Heart left ventricle (tissue), 16 donors: ENCODE data around the gene SART1. TPM values are rescaled to one million over a fixed set of nuclear protein-coding genes. Genes with fewer than 3 reads are reported as not detected.
A peak's percentile ranks its signal among the peaks of the same experiment; 100 is the strongest.

Experiments
- ATAC-seq, 4 donors: fragments of 200-7000 bp; cut with Tn5 transposase; one replicate each; pipeline ENCODE4 v1.9.1; 2020 to 2022; ENCODE audit warnings: moderate library complexity in 4 of 4, mild to moderate bottlenecking in 3 of 4, moderate number of reproducible peaks in 1 of 4
- DNase-seq, 5 donors: peaks; one replicate each; pipeline ENCODE4 v3.0.0-alpha.2; 2020
- H3K27ac ChIP-seq, 12 donors: fragments of 200-600 bp; sonication (generic) in 4 of 12; one replicate each; pipeline versions ENCODE4 v1.5.0 to v1.8.0; 2016 to 2022; ENCODE audit warnings: mild to moderate bottlenecking in 2 of 12
- H3K27me3 ChIP-seq, 9 donors: fragments of 200-600 bp; sonication (generic) in 2 of 9; one replicate each; pipeline versions ENCODE4 v1.5.1 to v1.8.0; 2016 to 2022; ENCODE audit warnings: mild to moderate bottlenecking in 3 of 9
- H3K36me3 ChIP-seq, 9 donors: fragments of 200-600 bp; sonication (generic) in 2 of 9; one replicate each; pipeline versions ENCODE4 v1.5.0 to v1.8.0; 2018 to 2022; ENCODE audit warnings: mild to moderate bottlenecking in 2 of 9
- H3K4me1 ChIP-seq, 12 donors: fragments of 200-600 bp; sonication (generic) in 4 of 12; one replicate each; pipeline versions ENCODE4 v1.5.0 to v1.8.0; 2016 to 2022; ENCODE audit warnings: mild to moderate bottlenecking in 3 of 12
- H3K4me3 ChIP-seq, 12 donors: fragments of 200-600 bp; sonication (generic) in 4 of 12; one replicate each; pipeline versions ENCODE4 v1.5.0 to v1.8.0; 2017 to 2022; ENCODE audit warnings: mild to moderate bottlenecking in 9 of 12, moderate library complexity in 4 of 12
- H3K9me3 ChIP-seq, 12 donors: fragments of 200-600 bp; sonication (generic) in 4 of 12; one replicate each; pipeline versions ENCODE4 v1.5.0 to v1.8.0; 2016 to 2022; ENCODE audit warnings: mild to moderate bottlenecking in 1 of 12
- POLR2A ChIP-seq, 2 donors: fragments of 450-650 bp; IDR thresholded peaks; one replicate each; pipeline ENCODE4 v1.6.1; 2017; ENCODE audit warnings: antibody characterized with exemption in 2 of 2, mild to moderate bottlenecking in 2 of 2, moderate library complexity in 2 of 2
- WGBS, 4 donors: extraction: QIAGEN DNeasy Blood & Tissue Kit in 2 of 4; methylation state at CpG; one replicate each; pipeline versions ENCODE4 v1.1.5 to v1.1.7; 2013 to 2018; 5-methylcytosine and 5-hydroxymethylcytosine counted together
- intact Hi-C, 10 donors: fragments of 100-400 bp; cut with DNase I; formaldehyde crosslinking; loops; one replicate each; pipeline versions ENCODE4 v1.11.1 to v1.14.2; 2022
- polyA plus RNA-seq, 2 donors: library from polyadenylated mRNA; stranded (reverse); fragments of 200-250 nt; gene quantifications; one replicate each; pipeline ENCODE4 v1.2.3, GENCODE V29; 2013
- total RNA-seq, 9 donors: library from RNA; depleted of rRNA in 2 of 9; stranded (reverse); fragments of >200 nt in 2 of 9; fragmentation: NEBNext Ultra II Directional in 3 of 9; extraction: Animal tissue kit (Norgen Biotek cat#: 25700) in 3 of 9; gene quantifications; one replicate each; pipeline versions ENCODE4 v1.1.0 to v1.2.4, GENCODE V29; 2016 to 2023
- TF ChIP-seq, protein P1 (sequence below), 12 donors: fragments of 200-600 bp; sonication (generic) in 4 of 12; IDR thresholded peaks; one replicate each; pipeline versions ENCODE4 v1.5.0 to v1.8.0; 2018 to 2022; ENCODE audit warnings: antibody characterized with exemption in 12 of 12, mild to moderate bottlenecking in 5 of 12
- donor health status: ischemic (EF 13 %, LVEDD 7.1; RV severe dilation, severe dysfunction).
- donor health status: healthy with polysubstance abuse.
- donor health status: DM: no; HTN: yes; CAD: no.
- donor health status: DM: no; HTN: no; CAD: no.
- donor health status: ischemic (EF 25% LVEDD 6.9; RV normal size, moderate dysfunction).
- donor health status: ischemic (EF 25% LVEDD 5.7; RV mildly dilated, moderate dysfunction).
- donor health status: healthy.
- donor health status: DM: yes; HTN: yes; CAD: no.
- donor health status: ischemic (EF 35%, LVEDD 5.7; RV mildly dilated, moderate dysfunction).
- donor health status: nonischemic (EF 11% LVEDD 7.7; RV severe dilation, severe dysfunction).
- donor health status: DM: yes; HTN: yes; CAD: no.
- donor health status: PGD.
- donor health status: ischemic (EF 29% LVEDD 5.4; RV normal size, mild dysfunction).
- donor health status: nonischemic (EF 23%, LVEDD 6.1; RV moderate dilation, normal function).

Gene SART1
- total and polyA plus RNA-seq, 11 donors = 21.6 to 70.1 (median 31.5) TPM

GRCh38 chr11:65982824-65983588 is 21.5 kb downstream of the SART1 start:
- no peak for TF ChIP-seq POLR2A (IDR thresholded peaks at IDR 0.05)
- TF ChIP-seq, protein P1, sequence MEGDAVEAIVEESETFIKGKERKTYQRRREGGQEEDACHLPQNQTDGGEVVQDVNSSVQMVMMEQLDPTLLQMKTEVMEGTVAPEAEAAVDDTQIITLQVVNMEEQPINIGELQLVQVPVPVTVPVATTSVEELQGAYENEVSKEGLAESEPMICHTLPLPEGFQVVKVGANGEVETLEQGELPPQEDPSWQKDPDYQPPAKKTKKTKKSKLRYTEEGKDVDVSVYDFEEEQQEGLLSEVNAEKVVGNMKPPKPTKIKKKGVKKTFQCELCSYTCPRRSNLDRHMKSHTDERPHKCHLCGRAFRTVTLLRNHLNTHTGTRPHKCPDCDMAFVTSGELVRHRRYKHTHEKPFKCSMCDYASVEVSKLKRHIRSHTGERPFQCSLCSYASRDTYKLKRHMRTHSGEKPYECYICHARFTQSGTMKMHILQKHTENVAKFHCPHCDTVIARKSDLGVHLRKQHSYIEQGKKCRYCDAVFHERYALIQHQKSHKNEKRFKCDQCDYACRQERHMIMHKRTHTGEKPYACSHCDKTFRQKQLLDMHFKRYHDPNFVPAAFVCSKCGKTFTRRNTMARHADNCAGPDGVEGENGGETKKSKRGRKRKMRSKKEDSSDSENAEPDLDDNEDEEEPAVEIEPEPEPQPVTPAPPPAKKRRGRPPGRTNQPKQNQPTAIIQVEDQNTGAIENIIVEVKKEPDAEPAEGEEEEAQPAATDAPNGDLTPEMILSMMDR (IDR thresholded peaks at IDR 0.05) = no peak
- ATAC-seq = no peak

GRCh38 chr11:65983589-65983987 is 22.1 kb downstream of the SART1 start:
- Histone ChIP-seq H3K4me3 (no peak overlapping the region), H3K36me3 (peaks cover 0 to 18% (median 10%) of the 10 kb centered on the region in 9 donors), H3K9me3 (no peaks in the 10 kb centered on the region), H3K4me1 (no peaks in the 10 kb centered on the region), H3K27ac (no peak overlapping the region), H3K27me3 (no peaks in the 10 kb centered on the region)
- TF ChIP-seq POLR2A (IDR thresholded peaks at IDR 0.05) = no peak
- TF ChIP-seq, protein P1 (IDR thresholded peaks at IDR 0.05) = no peak
- WGBS, 4 donors = 78 to 100% (median 83%) methylated on average over 2 to 5 of the region's 5 CpGs; no CpG with 5 or more reads in 1 of the 4 donors
- DNase-seq (no peak), ATAC-seq (peak in 1 of 4 donors; percentile 5)
- intact Hi-C loops = loop anchor here in 4 of 10 donors (10.0 kb wide), 3 partner anchors 99 to 279 kb away; partner anchors contain the start of genes FIBP (in 2 of the 4) and KAT5 (in 2 of the 4)

More at GRCh38 chr11:65982824-65983588, 21.5 kb downstream of the SART1 start:
- intact Hi-C loops = loop anchor here in 4 of 10 donors (10.0 kb wide), 3 partner anchors 98 to 278 kb away; partner anchors contain the start of genes FIBP (in 2 of the 4) and KAT5 (in 2 of the 4)
- H3K4me1 ChIP-seq = no peaks in the 10 kb centered on the region
- H3K4me3 ChIP-seq = no peak overlapping the region
- peaks cover 0 to 24% (median 15%) of the 10 kb centered on the region in 9 donors for H3K36me3 ChIP-seq
- H3K27ac ChIP-seq = no peak overlapping the region
- H3K9me3 ChIP-seq = no peaks in the 10 kb centered on the region
- 69 to 81% (median 73%) methylated on average over 20 to 22 of the region's 22 CpGs for WGBS, 4 donors
- no peak for DNase-seq
- H3K27me3 ChIP-seq = no peaks in the 10 kb centered on the region

DNA sequence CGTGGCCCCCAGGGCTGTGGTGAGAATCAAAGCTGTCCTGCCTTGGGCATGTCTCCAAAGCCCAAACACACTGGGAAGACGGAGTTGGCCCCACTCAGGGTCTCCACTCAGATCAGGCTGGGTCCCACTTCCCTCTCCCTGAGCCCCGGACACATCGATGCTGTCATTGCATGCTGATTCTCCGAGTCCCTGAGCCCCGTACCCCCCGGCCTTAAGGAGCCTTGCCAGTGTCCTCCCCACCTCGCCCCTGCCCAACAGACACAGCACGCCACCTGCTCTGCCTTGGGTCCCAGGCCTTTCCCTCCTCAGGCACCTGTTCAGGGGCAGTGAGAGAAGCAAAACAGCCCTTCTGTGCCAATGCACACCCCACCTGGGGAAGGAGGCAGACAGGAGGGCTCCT is 25.8 kb downstream of the SART1 start:
- Histone ChIP-seq H3K4me1 (peaks cover 0 to 6% (median 0%) of the 10 kb centered on the region in 12 donors), H3K4me3 (no peak overlapping the region), H3K27me3 (no peaks in the 10 kb centered on the region), H3K27ac (no peak overlapping the region), H3K36me3 (no peaks in the 10 kb centered on the region), H3K9me3 (no peaks in the 10 kb centered on the region)
- DNase-seq = no peak
- 77 to 86% (median 81%) methylated on average over 9 of the region's 9 CpGs for WGBS, 4 donors
- intact Hi-C loops = loop anchor here in 9 of 10 donors (5.0 to 10.0 kb wide), 8 partner anchors 103 to 283 kb away; partner anchors contain the start of genes KAT5 (in 5 of the 9), AP5B1 (in 2 of the 9) and FIBP (in 2 of the 9)
- TF ChIP-seq, protein P1 (IDR thresholded peaks at IDR 0.05) = no peak
- TF ChIP-seq POLR2A (IDR thresholded peaks at IDR 0.05) = no peak
- ATAC-seq = no peak
